ENCODE results near the gene ZNF70. TPM values are rescaled to one million over a fixed set of nuclear protein-coding genes. Genes with fewer than 3 reads are reported as not detected.

Gene ZNF70
- total and polyA plus RNA-seq, 2 of the 13 experiments (the other 11 are each of a cell fraction or from before 2014, with no cell fraction given) = 0.62 to 3.6 TPM

GRCh38 chr22:23789638-23790037 lies 38.7 kb upstream of the ZNF70 start:
- intact Hi-C loops (cut with micrococcal nuclease; ENCODE audit: unreplicated experiment) (loop anchor here (1.0 to 5.0 kb wide), 2 partner anchors 21 to 68 kb away; partner anchors contain the start of gene SLC2A11), in situ Hi-C loops (cut with HindIII; ENCODE audit: extremely low pct_ligation_motif_present, low pct_unique_long_range_greater_than_20kb) (no loop called here)
- H3K79me2 ChIP-seq (ENCODE audit: insufficient read depth, low read length) = peaks cover 54% of the 10 kb centered on the region
- H3K9me3 ChIP-seq (ENCODE audit: low read length) = no peaks in the 10 kb centered on the region
- H3K27ac ChIP-seq (ENCODE audit: extremely low read length, insufficient read depth, low read length) = peak overlapping the region; percentile 52
- H3K4me2 ChIP-seq (ENCODE audit: low read depth, low read length) = peak overlapping the region; percentile 99
- H2AFZ ChIP-seq (ENCODE audit: low read length) = no peak overlapping the region
- 23% methylated on average over 4 of the region's 4 CpGs for WGBS (ENCODE audit: low lambda C conversion rate)
- peak; percentile 65 for FAIRE-seq
- H4K20me1 ChIP-seq (ENCODE audit: insufficient read depth, low read length) = peaks cover 23% of the 10 kb centered on the region
- peaks cover 12 to 30% of the 10 kb centered on the region in 2 experiments for H3K36me3 ChIP-seq (replicated peaks in 1 of 2; ENCODE audit: control insufficient read depth in 1 of 2, insufficient read depth in 2 of 2, low read length in 2 of 2)
- H3K4me1 ChIP-seq (ENCODE audit: insufficient read depth, low read length) = peaks cover 45% of the 10 kb centered on the region
- no peaks in the 10 kb centered on the region for H3K27me3 ChIP-seq (ENCODE audit: control insufficient read depth in 1 of 2, insufficient read depth in 2 of 2, low read length in 2 of 2)
- no peak overlapping the region for H3K4me3 ChIP-seq (replicated peaks in 1 of 3; ENCODE audit: insufficient read depth in 1 of 3, low read depth in 2 of 3, low read length in 3 of 3)
- ChIA-PET CTCF (ENCODE audit: low intra/inter-chr PET ratio, low total read pairs) (interaction anchor here (0.8 to 1.8 kb wide), 2 partner anchors 19 to 22 kb away, joined by 7 to 18 read pairs; partner anchors contain the start of gene CHCHD10), POLR2A (interaction anchor here (0.6 to 7.1 kb wide), 12 partner anchors 8 to 99 kb away, joined by 3 to 201 read pairs (median 4); partner anchors contain the start of genes CHCHD10, MMP11, SLC2A11 and ZNF70)
- ATAC-seq = peak; percentile 85
- H3K9ac ChIP-seq (ENCODE audit: insufficient read depth, low read depth, low read length) = peak overlapping the region; percentile 34; the same call in 1 of the 2 replicates
- peak; percentile 71 for DNase-seq (ENCODE audit: low spot score)
- no TSS peak for BruUV-seq (replicated peaks)
- no peak for TF ChIP-seq MAFK (conservative IDR thresholded peaks at IDR 0.05 in 1 of 2, IDR thresholded peaks at IDR 0.05 in 1 of 2; ENCODE audit: low read length in 2 of 2)
- TF ChIP-seq ZNF343 (CRISPR knock-in tag; IDR thresholded peaks at IDR 0.05) = no peak
- TF ChIP-seq CEBPB (IDR thresholded peaks at IDR 0.05; ENCODE audit: borderline replicate concordance, low read depth, low read length) = no peak
- 0 out of 2 replicates have a peak, but pooled peaks have one; percentile 22 for TF ChIP-seq FOXO1 (CRISPR knock-in tag; IDR thresholded peaks at IDR 0.05)
- no peak; the same call in 1 of the 2 replicates for TF ChIP-seq THAP11 (CRISPR knock-in tag; IDR thresholded peaks at IDR 0.05)
- 0 out of 2 replicates have a peak, but pooled peaks have one; percentile 46 for TF ChIP-seq ZNF772 (CRISPR knock-in tag; IDR thresholded peaks at IDR 0.05)
- no peak for TF ChIP-seq HHEX (CRISPR knock-in tag; IDR thresholded peaks at IDR 0.05)
- TF ChIP-seq ZNF577 (CRISPR knock-in tag; IDR thresholded peaks at IDR 0.05; ENCODE audit: borderline replicate concordance, low read depth) = no peak
- 0 out of 2 replicates have a peak, but pooled peaks have one; percentile 30 for TF ChIP-seq HOXA3 (CRISPR knock-in tag; IDR thresholded peaks at IDR 0.05)
- peak; percentile 57; the same call in 1 of the 2 replicates for TF ChIP-seq SIN3A (IDR thresholded peaks at IDR 0.05; ENCODE audit: borderline replicate concordance, low read depth, low read length)
- TF ChIP-seq MAFF (IDR thresholded peaks at IDR 0.05; ENCODE audit: low read depth, low read length) = no peak
- TF ChIP-seq, protein P1, sequence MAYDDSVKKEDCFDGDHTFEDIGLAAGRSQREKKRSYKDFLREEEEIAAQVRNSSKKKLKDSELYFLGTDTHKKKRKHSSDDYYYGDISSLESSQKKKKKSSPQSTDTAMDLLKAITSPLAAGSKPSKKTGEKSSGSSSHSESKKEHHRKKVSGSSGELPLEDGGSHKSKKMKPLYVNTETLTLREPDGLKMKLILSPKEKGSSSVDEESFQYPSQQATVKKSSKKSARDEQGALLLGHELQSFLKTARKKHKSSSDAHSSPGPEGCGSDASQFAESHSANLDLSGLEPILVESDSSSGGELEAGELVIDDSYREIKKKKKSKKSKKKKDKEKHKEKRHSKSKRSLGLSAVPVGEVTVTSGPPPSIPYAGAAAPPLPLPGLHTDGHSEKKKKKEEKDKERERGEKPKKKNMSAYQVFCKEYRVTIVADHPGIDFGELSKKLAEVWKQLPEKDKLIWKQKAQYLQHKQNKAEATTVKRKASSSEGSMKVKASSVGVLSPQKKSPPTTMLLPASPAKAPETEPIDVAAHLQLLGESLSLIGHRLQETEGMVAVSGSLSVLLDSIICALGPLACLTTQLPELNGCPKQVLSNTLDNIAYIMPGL (CRISPR knock-in tag; IDR thresholded peaks at IDR 0.05; ENCODE audit: borderline replicate concordance in 1 of 2, low read depth in 1 of 2) = no peak
- TF ChIP-seq ATF2 (CRISPR knock-in tag; IDR thresholded peaks at IDR 0.05) = no peak
- TF ChIP-seq YEATS2 (CRISPR knock-in tag; IDR thresholded peaks at IDR 0.05; ENCODE audit: borderline replicate concordance) = no peak
- TF ChIP-seq BCL6 (CRISPR knock-in tag; IDR thresholded peaks at IDR 0.05) = peak; percentile 34; the same call in 1 of the 2 replicates
- TF ChIP-seq KMT2A (CRISPR knock-in tag; IDR thresholded peaks at IDR 0.05) = no peak
- TF ChIP-seq, protein P2, sequence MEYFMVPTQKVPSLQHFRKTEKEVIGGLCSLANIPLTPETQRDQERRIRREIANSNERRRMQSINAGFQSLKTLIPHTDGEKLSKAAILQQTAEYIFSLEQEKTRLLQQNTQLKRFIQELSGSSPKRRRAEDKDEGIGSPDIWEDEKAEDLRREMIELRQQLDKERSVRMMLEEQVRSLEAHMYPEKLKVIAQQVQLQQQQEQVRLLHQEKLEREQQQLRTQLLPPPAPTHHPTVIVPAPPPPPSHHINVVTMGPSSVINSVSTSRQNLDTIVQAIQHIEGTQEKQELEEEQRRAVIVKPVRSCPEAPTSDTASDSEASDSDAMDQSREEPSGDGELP (IDR thresholded peaks at IDR 0.05; ENCODE audit: borderline replicate concordance, low read depth) = peak; percentile 89
- no peak for TF ChIP-seq GTF2F1 (IDR thresholded peaks at IDR 0.05; ENCODE audit: low read length)
- TF ChIP-seq TMF1 (CRISPR knock-in tag; IDR thresholded peaks at IDR 0.05; ENCODE audit: low read depth) = no peak
- TF ChIP-seq PHF21A (CRISPR knock-in tag; IDR thresholded peaks at IDR 0.05) = 0 out of 2 replicates have a peak, but pooled peaks have one; percentile 26
